H1 (cell line): ENCODE results near the gene VGLL1.

Experiments
- BACH1 ChIP-seq: IDR thresholded peaks from 2 replicates; pipeline ENCODE4 v1.6.1; 2012; ENCODE audit warnings: low read length, improper control_type of control experiment
- CTCF ChIP-seq, 3 experiments: IDR thresholded peaks; 1 replicate in 2 of 3; 2 replicates in 1 of 3; pipeline versions ENCODE4 v1.5.1 to v1.6.1; 2011; ENCODE audit warnings: low read length in 3 of 3, mild to moderate bottlenecking in 3 of 3, inconsistent platforms in 2 of 3, low read depth in 1 of 3, moderate library complexity in 1 of 3; ENCODE audit not compliant: insufficient read depth in 1 of 3; ENCODE audit errors: control extremely low read depth in 1 of 3
- HDAC6 ChIP-seq: IDR thresholded peaks from one replicate; pipeline ENCODE4 v1.7.1; 2012; ENCODE audit warnings: low read depth, mild to moderate bottlenecking, inconsistent platforms, low read length, moderate library complexity
- MAX ChIP-seq: IDR thresholded peaks from 2 replicates; pipeline ENCODE4 v1.6.1; 2012; ENCODE audit warnings: inconsistent platforms
- POLR2A ChIP-seq, 2 experiments: IDR thresholded peaks; 1 replicate in 1 of 2; 2 replicates in 1 of 2; pipeline ENCODE4 v1.6.1; 2011; ENCODE audit warnings: low read depth in 2 of 2, low read length in 2 of 2, mild to moderate bottlenecking in 2 of 2; ENCODE audit errors: control extremely low read depth in 1 of 2
- POLR2AphosphoS5 ChIP-seq: IDR thresholded peaks from 2 replicates; pipeline ENCODE4 v1.6.1; 2011; ENCODE audit warnings: low read depth, low read length
- RBBP5 ChIP-seq: IDR thresholded peaks from 2 replicates; pipeline ENCODE4 v1.7.1; 2012; ENCODE audit warnings: low read depth, mild to moderate bottlenecking, inconsistent platforms, low read length, moderate library complexity, borderline replicate concordance
- SIN3A ChIP-seq, 2 experiments: IDR thresholded peaks in 1 of 2; conservative IDR thresholded peaks in 1 of 2; 2 replicates each; pipeline ENCODE4 v1.6.1; 2011 to 2012; ENCODE audit warnings: low read length in 2 of 2, improper control_type of control experiment in 1 of 2, low read depth in 1 of 2, mild to moderate bottlenecking in 1 of 2
- SIX5 ChIP-seq: IDR thresholded peaks from 2 replicates; pipeline ENCODE4 v1.6.1; 2011; ENCODE audit warnings: mild to moderate bottlenecking, low read depth, low read length
- TEAD4 ChIP-seq: IDR thresholded peaks from 2 replicates; pipeline ENCODE4 v1.6.1; 2012; ENCODE audit warnings: low read depth, low read length, inconsistent platforms, mixed read lengths
- YY1 ChIP-seq: IDR thresholded peaks from 2 replicates; pipeline ENCODE4 v1.6.1; 2011; ENCODE audit warnings: low read depth, mild to moderate bottlenecking, low read length

- TF ChIP-seq CTCF (IDR thresholded peaks at IDR 0.05; ENCODE audit: control extremely low read depth in 1 of 3, insufficient read depth in 1 of 3, low read depth in 1 of 3, low read length in 3 of 3) (no peak), SIX5 (no peak), BACH1 (no peak), POLR2A (IDR thresholded peaks at IDR 0.05; ENCODE audit: control extremely low read depth in 1 of 2, low read depth in 2 of 2, low read length in 2 of 2) (no peak), TEAD4 (no peak), YY1 (no peak), RBBP5 (no peak), POLR2AphosphoS5 (no peak), HDAC6 (no peak), SIN3A (conservative IDR thresholded peaks at IDR 0.05 in 1 of 2, IDR thresholded peaks at IDR 0.05 in 1 of 2; ENCODE audit: low read depth in 1 of 2, low read length in 2 of 2) (no peak), MAX (no peak)
These were observed 50.6 kb downstream of the VGLL1 start for GRCh38 chrX:136582624-136583023.
